Suprapubic skin (tissue), 4 donors: Measurements from ENCODE around the gene DGKB.

Source experiments
- CTCF ChIP-seq, 2 donors: fragments of 200-600 bp in 1 of 2; fragments of 450-650 bp in 1 of 2; sonication (generic) in 1 of 2; IDR thresholded peaks; one replicate each; pipeline ENCODE4 v1.5.1; 2016 to 2019; ENCODE audit warnings: antibody characterized with exemption in 2 of 2, mild to moderate bottlenecking in 1 of 2, moderate library complexity in 1 of 2
- POLR2A ChIP-seq, 2 donors: fragments of 450-650 bp; IDR thresholded peaks; one replicate each; pipeline ENCODE4 v1.6.1; 2017; ENCODE audit warnings: antibody characterized with exemption in 2 of 2, mild to moderate bottlenecking in 2 of 2, moderate library complexity in 2 of 2
- POLR2AphosphoS5 ChIP-seq, 3 donors: sonication (generic); formaldehyde crosslinking; IDR thresholded peaks; one replicate each; pipeline ENCODE4 v1.6.1; 2017; ENCODE audit warnings: antibody characterized with exemption in 3 of 3

DNA sequence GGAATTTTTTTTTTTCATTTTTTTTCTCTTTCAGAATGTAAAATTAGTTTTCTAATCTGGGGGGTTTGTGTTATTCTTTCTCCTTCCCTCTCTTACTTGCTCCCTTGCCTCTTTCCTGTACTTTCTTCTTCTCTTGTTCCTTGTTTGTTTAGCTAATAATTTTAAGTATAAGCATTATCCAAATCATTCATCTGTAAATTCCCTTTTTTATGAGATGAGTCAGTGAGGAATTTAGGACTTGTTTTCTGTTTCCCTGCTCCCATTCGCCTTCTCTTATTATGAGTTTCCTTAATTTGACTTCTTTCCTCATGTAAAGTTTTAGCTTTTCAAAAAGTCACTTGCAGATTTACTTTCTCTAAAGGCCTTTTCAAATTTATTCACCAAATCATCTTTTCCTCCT lies 758.4 kb downstream of the DGKB start:
- TF ChIP-seq POLR2A (IDR thresholded peaks at IDR 0.05) (no peak), CTCF (IDR thresholded peaks at IDR 0.05) (no peak), POLR2AphosphoS5 (IDR thresholded peaks at IDR 0.05) (no peak)
